ENCODE data around the gene ITGAE.

DNA sequence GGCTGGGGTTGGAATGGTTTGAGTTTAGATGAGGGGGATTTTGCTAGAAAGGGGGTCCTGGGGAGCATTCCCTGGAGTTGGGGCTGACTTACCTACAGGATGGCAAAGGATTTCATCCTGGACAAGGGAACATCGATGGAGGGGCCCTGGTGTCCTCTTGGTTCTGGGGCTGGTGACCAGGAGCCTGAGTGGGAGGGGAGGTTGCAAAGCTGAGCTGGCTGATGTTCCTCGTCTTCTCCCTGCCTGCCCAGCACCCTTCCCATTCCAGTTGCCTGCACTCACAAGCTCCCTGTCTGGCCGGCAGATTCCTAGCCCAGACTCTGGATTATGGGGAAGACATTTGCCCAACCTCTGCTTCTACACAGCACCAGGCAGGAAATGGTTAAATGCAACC is 37.2 kb downstream of the ITGAE start:
- TF ChIP-seq EZH2 (IDR thresholded peaks at IDR 0.05; ENCODE audit: insufficient read depth, poor library complexity, severe bottlenecking): no peak
- no peak for TF ChIP-seq EZH2phosphoT487 (IDR thresholded peaks at IDR 0.05; ENCODE audit: insufficient read depth, low read depth)
